ENCODE data around the gene USP17L27.
"Not testable (repeated sequence)": the region's sequence is repeated elsewhere in the genome, so short reads cannot be mapped to it uniquely, and the experiment has no call there.

- TF ChIP-seq CTCF (IDR thresholded peaks at IDR 0.05); ZFX (IDR thresholded peaks at IDR 0.05; ENCODE audit: borderline replicate concordance): not testable (repeated sequence)
These were observed 4.8 kb upstream of the USP17L27 start, which contains the start of gene USP17L5 for GRCh38 chr4:9339103-9339502.
